PC-9 (cell line): ENCODE results near the gene ALMS1.

Source experiments
- CTCF ChIP-seq: fragments of 200-600 bp; sonication (generic); conservative IDR thresholded peaks from 2 replicates; pipeline ENCODE4 v1.6.1; 2017; ENCODE audit warnings: mixed run types, antibody characterized with exemption, mild to moderate bottlenecking, moderate library complexity
- EZH2 ChIP-seq: fragments of 200-600 bp; sonication (generic); IDR thresholded peaks from 2 replicates; pipeline ENCODE4 v1.8.0; 2017; ENCODE audit warnings: antibody characterized with exemption, low read depth

- TF ChIP-seq EZH2 (no peak), CTCF (no peak)
Observed at GRCh38 chr2:73651591-73652230, 266.1 kb downstream of the ALMS1 start.
